DOHH2 (cell line): ENCODE results near the gene GART.

Source experiments
- H3F3A ChIP-seq: fragments of 200-600 bp; sonication (generic), shearing (Covaris generic); 2 replicates; pipeline ENCODE4 v1.6.0; 2016; ENCODE audit warnings: antibody characterized with exemption, mild to moderate bottlenecking; ENCODE audit not compliant: control insufficient read depth, insufficient read depth
- H3K27ac ChIP-seq: fragments of 200-600 bp; sonication (generic); 2 replicates; pipeline ENCODE4 v1.5.1; 2014; ENCODE audit warnings: low read depth, mild to moderate bottlenecking, low read length, moderate library complexity
- H3K27me3 ChIP-seq: fragments of 200-600 bp; sonication (generic); 2 replicates; pipeline ENCODE4 v1.6.1; 2014; ENCODE audit warnings: mild to moderate bottlenecking, low read length, mixed read lengths; ENCODE audit not compliant: control insufficient read depth
- H3K36me3 ChIP-seq: fragments of 200-600 bp; sonication (generic); 2 replicates; pipeline ENCODE4 v1.6.1; 2014; ENCODE audit warnings: mild to moderate bottlenecking, low read length, moderate library complexity, mixed read lengths; ENCODE audit not compliant: control insufficient read depth
- H3K4me1 ChIP-seq: fragments of 200-600 bp; sonication (generic); 2 replicates; pipeline ENCODE4 v1.6.1; 2014; ENCODE audit warnings: mild to moderate bottlenecking, low read length, mixed read lengths; ENCODE audit not compliant: control insufficient read depth
- H3K4me2 ChIP-seq: fragments of 200-600 bp; sonication (generic); 2 replicates; pipeline ENCODE4 v1.6.0; 2014; ENCODE audit warnings: mild to moderate bottlenecking, low read length, moderate library complexity
- H3K4me3 ChIP-seq: fragments of 200-600 bp; sonication (generic); 2 replicates; pipeline ENCODE4 v1.5.1; 2014; ENCODE audit warnings: mild to moderate bottlenecking, low read length, mixed read lengths
- H3K79me2 ChIP-seq: fragments of 200-600 bp; sonication (generic); 2 replicates; pipeline ENCODE4 v1.6.1; 2014; ENCODE audit warnings: mild to moderate bottlenecking, low read length, mixed read lengths; ENCODE audit not compliant: control insufficient read depth
- H3K9me2 ChIP-seq: fragments of 200-600 bp; sonication (generic); replicated peaks from 2 replicates; pipeline ENCODE4 v1.6.1; 2014; ENCODE audit warnings: mild to moderate bottlenecking, low read length, mixed read lengths; ENCODE audit not compliant: control insufficient read depth
- H3K9me3 ChIP-seq: fragments of 200-600 bp; sonication (generic); 2 replicates; pipeline ENCODE4 v1.6.1; 2014; ENCODE audit warnings: antibody characterized with exemption, low read length, mixed read lengths; ENCODE audit not compliant: control insufficient read depth, insufficient read depth
- H4K20me1 ChIP-seq: fragments of 200-600 bp; sonication (generic); 2 replicates; pipeline ENCODE4 v1.6.0; 2014; ENCODE audit warnings: low read depth, mild to moderate bottlenecking, antibody characterized with exemption, low read length, moderate library complexity; ENCODE audit not compliant: control insufficient read depth, insufficient read depth
- CTCF ChIP-seq: fragments of 200-600 bp; sonication (generic); IDR thresholded peaks from one replicate; pipeline ENCODE4 v1.5.1; 2014; ENCODE audit warnings: antibody characterized with exemption, mild to moderate bottlenecking, low read depth, low read length; ENCODE audit not compliant: poor library complexity, severe bottlenecking
- EZH2phosphoT487 ChIP-seq: fragments of 200-600 bp; sonication (generic); IDR thresholded peaks from 2 replicates; pipeline ENCODE4 v1.6.1; 2017; ENCODE audit warnings: borderline replicate concordance, mild to moderate bottlenecking, antibody characterized with exemption, low read length, moderate library complexity, mixed read lengths

The GART gene

DNA sequence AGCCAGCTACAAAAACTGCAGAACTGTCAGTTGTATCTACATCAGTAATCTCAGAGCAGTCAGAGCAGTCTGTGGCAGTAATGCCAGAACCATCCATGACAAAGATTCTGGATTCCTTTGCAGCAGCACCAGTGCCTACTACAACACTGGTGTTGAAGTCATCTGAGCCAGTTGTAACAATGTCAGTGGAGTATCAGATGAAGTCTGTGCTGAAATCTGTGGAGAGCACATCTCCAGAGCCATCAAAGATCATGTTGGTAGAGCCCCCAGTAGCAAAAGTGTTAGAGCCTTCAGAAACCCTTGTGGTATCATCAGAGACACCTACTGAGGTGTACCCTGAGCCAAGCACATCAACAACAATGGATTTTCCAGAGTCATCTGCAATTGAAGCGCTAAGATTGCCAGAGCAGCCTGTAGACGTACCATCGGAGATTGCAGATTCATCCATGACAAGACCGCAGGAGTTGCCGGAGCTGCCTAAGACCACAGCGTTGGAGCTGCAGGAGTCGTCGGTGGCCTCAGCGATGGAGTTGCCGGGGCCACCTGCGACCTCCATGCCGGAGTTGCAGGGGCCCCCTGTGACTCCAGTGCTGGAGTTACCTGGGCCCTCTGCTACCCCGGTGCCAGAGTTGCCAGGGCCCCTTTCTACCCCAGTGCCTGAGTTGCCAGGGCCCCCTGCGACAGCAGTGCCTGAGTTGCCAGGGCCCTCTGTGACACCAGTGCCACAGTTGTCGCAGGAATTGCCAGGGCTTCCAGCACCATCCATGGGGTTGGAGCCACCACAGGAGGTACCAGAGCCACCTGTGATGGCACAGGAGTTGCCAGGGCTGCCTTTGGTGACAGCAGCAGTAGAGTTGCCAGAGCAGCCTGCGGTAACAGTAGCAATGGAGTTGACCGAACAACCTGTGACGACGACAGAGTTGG lies 8.2 kb upstream of the GART start:
- no peak overlapping the region for H3K4me3 ChIP-seq
- H3K27ac ChIP-seq: no peak overlapping the region
- no peaks in the 10 kb centered on the region for H3K27me3 ChIP-seq
- H3K9me2 ChIP-seq: no peaks in the 10 kb centered on the region
- peaks cover 100% of the 10 kb centered on the region for H3K79me2 ChIP-seq
- no peak overlapping the region for H3K4me2 ChIP-seq
- H3K4me1 ChIP-seq: peaks cover 7% of the 10 kb centered on the region
- H3F3A ChIP-seq: 0 out of 2 replicates have a peak, but pooled peaks cover 9% of the 10 kb centered on the region
- TF ChIP-seq EZH2phosphoT487 (no peak), CTCF (no peak)
- no peaks in the 10 kb centered on the region for H3K9me3 ChIP-seq
- H4K20me1 ChIP-seq: peaks cover 42% of the 10 kb centered on the region
- H3K36me3 ChIP-seq: peaks cover 97% of the 10 kb centered on the region

GRCh38 chr21:33546086-33546485 lies 4.2 kb upstream of the GART start:
- Histone ChIP-seq H3K27me3 (no peaks in the 10 kb centered on the region), H3K79me2 (peaks cover 98% of the 10 kb centered on the region), H3F3A (peaks cover 14% of the 10 kb centered on the region; the same call in 1 of the 2 replicates), H3K9me2 (no peaks in the 10 kb centered on the region), H3K4me1 (peaks cover 18% of the 10 kb centered on the region), H3K36me3 (peaks cover 91% of the 10 kb centered on the region), H3K9me3 (no peaks in the 10 kb centered on the region), H3K27ac (no peak overlapping the region), H4K20me1 (peaks cover 31% of the 10 kb centered on the region), H3K4me2 (peak overlapping the region; percentile 85; the same call in 1 of the 2 replicates), H3K4me3 (no peak overlapping the region)
- TF ChIP-seq CTCF (no peak), EZH2phosphoT487 (no peak)

DNA sequence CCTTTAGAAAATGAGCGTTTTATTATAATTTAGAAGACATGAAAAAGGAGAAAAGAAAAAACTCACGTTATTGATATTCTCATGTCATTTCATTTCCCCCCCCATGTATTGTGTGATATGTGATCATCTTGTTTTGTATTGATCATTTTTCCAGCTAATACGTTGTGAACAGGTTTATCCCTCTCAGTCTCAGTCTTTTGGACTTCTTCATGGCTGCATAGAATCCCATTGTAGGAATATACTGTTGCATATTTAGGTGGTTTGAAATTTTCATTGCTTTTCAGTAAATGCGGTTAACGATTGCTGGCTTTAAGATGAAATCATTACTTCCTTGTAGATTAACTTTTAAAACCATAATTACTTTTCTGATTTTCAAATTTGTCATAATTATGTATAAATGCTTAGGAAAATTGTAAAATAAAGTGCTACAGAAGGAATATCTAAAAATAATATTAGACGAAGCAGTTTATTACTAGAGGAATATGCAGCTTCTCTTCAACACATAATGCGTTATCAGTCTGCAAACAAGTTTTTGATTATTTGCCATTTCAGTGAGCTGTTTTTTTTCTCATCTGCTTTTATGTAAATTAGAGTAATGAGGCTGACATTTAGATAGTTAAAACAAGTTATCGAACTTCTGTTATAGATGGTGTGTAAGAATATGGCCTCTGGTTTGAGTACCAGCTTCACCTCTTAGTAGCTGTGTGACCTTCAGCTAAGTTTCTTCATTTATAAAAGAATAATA lies 2.7 kb upstream of the GART start:
- Histone ChIP-seq H3K79me2 (peaks cover 98% of the 10 kb centered on the region), H3F3A (peaks cover 14% of the 10 kb centered on the region; the same call in 1 of the 2 replicates), H3K27ac (peak overlapping the region; percentile 97; the same call in 1 of the 2 replicates), H3K27me3 (no peaks in the 10 kb centered on the region), H3K4me3 (peak overlapping the region; percentile 96), H4K20me1 (peaks cover 23% of the 10 kb centered on the region), H3K4me1 (peaks cover 28% of the 10 kb centered on the region), H3K9me2 (no peaks in the 10 kb centered on the region), H3K4me2 (peak overlapping the region; percentile 85), H3K9me3 (no peaks in the 10 kb centered on the region), H3K36me3 (peaks cover 88% of the 10 kb centered on the region)
- TF ChIP-seq EZH2phosphoT487 (no peak), CTCF (no peak)
